Activated CD4-positive, alpha-beta T cell treated with anti-CD3 and anti-CD28 coated beads for 36 hours (primary cell): ENCODE measurements around the gene PCDH12. TPM values are rescaled to one million over a fixed set of nuclear protein-coding genes. Genes with fewer than 3 reads are reported as not detected.

ENCODE experiments used
- ATAC-seq: fragments of 200-7000 bp; cut with Tn5 transposase; one replicate; pipeline ENCODE4 v1.10.0; 2021; ENCODE audit warnings: mild to moderate bottlenecking, moderate library complexity
- CTCF ChIA-PET: fragments of 350-600 bp; sonication (Branson Sonifier 250); formaldehyde crosslinking; loops from one replicate; lab custom pipeline; 2021; ENCODE audit warnings: antibody characterized with exemption; lab: Charles Lee
- POLR2A ChIA-PET: fragments of 350-600 bp; sonication (Branson Sonifier 250); formaldehyde crosslinking; loops from one replicate; lab custom pipeline; 2021; ENCODE audit warnings: antibody characterized with exemption, inconsistent platforms; lab: Charles Lee
- DNase-seq: peaks from one replicate; pipeline ENCODE4 v3.0.0-alpha.2; 2020
- H3K27ac Mint-ChIP-seq: one replicate; pipeline ENCODE4 v1.8.0; 2021; ENCODE audit warnings: mixed read lengths
- H3K27me3 Mint-ChIP-seq: one replicate; pipeline ENCODE4 v1.8.0; 2021; ENCODE audit warnings: mixed read lengths
- H3K36me3 Mint-ChIP-seq: one replicate; pipeline ENCODE4 v1.8.0; 2021; ENCODE audit warnings: low read depth, mixed read lengths
- H3K4me1 Mint-ChIP-seq: one replicate; pipeline ENCODE4 v1.8.0; 2021; ENCODE audit warnings: mixed read lengths
- H3K4me3 Mint-ChIP-seq: one replicate; pipeline ENCODE4 v1.8.0; 2021; ENCODE audit warnings: mild to moderate bottlenecking, moderate library complexity, mixed read lengths
- H3K9me3 Mint-ChIP-seq: one replicate; pipeline ENCODE4 v1.8.0; 2021; ENCODE audit warnings: low read depth, mixed read lengths
- intact Hi-C, 2 experiments: fragments of 100-400 bp; cut with DNase I in 1 of 2; cut with micrococcal nuclease in 1 of 2; formaldehyde crosslinking; loops; one replicate each; pipeline versions ENCODE4 v1.14.2 to v1.15.1; 2022 to 2024; cut with DNase I, micrococcal nuclease
- total RNA-seq, 2 experiments: library from RNA; stranded (reverse); gene quantifications; one replicate each; pipeline ENCODE4 v1.2.3, GENCODE V29; 2021

The PCDH12 gene
- total RNA-seq, 2 experiments from 2014 or later, result 0.70 to 0.80 TPM

DNA sequence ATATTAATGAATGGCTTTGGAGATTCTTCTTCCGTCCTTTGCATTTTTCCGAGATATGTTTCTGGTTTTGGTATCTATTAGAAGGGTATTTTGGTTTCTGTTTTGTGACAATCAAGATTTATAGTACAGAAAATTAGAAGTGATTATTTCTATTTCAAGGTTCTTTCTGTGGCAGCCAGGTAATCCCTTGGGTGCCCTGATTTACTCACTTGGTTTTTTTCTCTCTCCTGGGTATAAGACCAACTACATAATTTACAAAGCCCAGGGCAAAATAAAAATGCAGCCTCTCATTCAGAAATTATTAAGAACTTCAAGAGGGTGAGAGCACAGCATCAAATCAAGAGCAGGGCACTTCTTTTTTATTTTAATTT is 8.9 kb upstream of the PCDH12 start:
- no peak for DNase-seq
- POLR2A ChIA-PET, result no interaction called here
- no peak overlapping the region for H3K4me3 Mint-ChIP-seq
- no peaks in the 10 kb centered on the region for H3K9me3 Mint-ChIP-seq
- no peaks in the 10 kb centered on the region for H3K27me3 Mint-ChIP-seq
- H3K4me1 Mint-ChIP-seq, result peaks cover 22% of the 10 kb centered on the region
- no peak for ATAC-seq
- intact Hi-C loops, result loop anchor here (5.0 to 10.0 kb wide), 3 partner anchors 90 to 645 kb away; partner anchors contain the start of genes PCDH1 (in 1 of the 2) and TAF7 (in 1 of the 2)
- CTCF ChIA-PET, result interaction anchor here (3.9 kb wide), 1 partner anchor 274 kb away, joined by 43 read pairs; no protein-coding TSS in a partner anchor
- H3K27ac Mint-ChIP-seq, result no peak overlapping the region
- peaks cover 8% of the 10 kb centered on the region for H3K36me3 Mint-ChIP-seq

DNA sequence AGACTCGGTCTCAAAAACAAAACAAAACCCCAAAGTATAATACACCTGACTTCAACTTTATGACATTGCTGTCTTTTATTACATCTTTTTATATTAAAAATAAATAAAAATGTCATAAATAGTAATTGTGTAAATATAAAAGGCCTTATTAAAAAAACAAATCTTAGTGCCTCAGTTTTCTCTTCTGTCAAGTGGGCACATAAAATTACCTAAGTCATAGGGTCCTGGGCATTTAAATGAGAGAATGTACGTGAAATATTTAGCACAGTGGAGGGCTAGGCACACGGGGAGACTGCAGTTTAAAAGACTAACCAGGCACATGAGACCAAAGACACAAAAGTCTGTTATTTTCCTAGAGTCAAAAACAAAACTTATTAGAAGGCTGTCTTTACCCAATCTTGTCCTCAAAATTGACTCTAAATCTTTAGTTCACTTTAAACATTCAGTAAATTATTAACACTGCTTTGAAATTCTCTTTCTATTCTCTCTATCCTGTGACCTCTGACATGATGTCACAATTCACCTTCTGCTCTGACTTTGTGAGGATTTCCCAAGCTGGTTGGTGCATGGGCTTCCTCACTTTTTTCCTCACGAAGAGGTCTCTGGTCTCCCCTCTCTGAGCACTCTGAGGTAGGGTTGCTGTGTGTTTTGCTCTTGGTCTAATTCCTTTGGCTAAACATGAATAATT is 8.4 kb upstream of the PCDH12 start:
- intact Hi-C loops, result loop anchor here (5.0 to 10.0 kb wide), 3 partner anchors 89 to 644 kb away; partner anchors contain the start of genes PCDH1 (in 1 of the 2) and TAF7 (in 1 of the 2)
- DNase-seq (no peak), ATAC-seq (no peak)
- CTCF ChIA-PET, result no interaction called here
- Mint-ChIP-seq H3K27ac (no peak overlapping the region), H3K36me3 (peaks cover 6% of the 10 kb centered on the region), H3K27me3 (no peaks in the 10 kb centered on the region), H3K4me1 (peaks cover 20% of the 10 kb centered on the region), H3K9me3 (no peaks in the 10 kb centered on the region), H3K4me3 (no peak overlapping the region)
- POLR2A ChIA-PET, result no interaction called here

GRCh38 chr5:141965071-141965470 is 7.1 kb upstream of the PCDH12 start:
- H3K9me3 Mint-ChIP-seq, result no peaks in the 10 kb centered on the region
- CTCF ChIA-PET, result interaction anchor here (1.7 to 1.8 kb wide), 2 partner anchors 10 to 42 kb away, joined by 5 to 8 read pairs; partner anchors contain the start of gene DELE1
- H3K27ac Mint-ChIP-seq, result no peak overlapping the region
- H3K4me1 Mint-ChIP-seq, result peaks cover 22% of the 10 kb centered on the region
- intact Hi-C loops, result loop anchor here (5.0 to 10.0 kb wide), 3 partner anchors 88 to 643 kb away; partner anchors contain the start of genes PCDH1 (in 1 of the 2) and TAF7 (in 1 of the 2)
- H3K36me3 Mint-ChIP-seq, result peaks cover 4% of the 10 kb centered on the region
- POLR2A ChIA-PET, result no interaction called here
- DNase-seq (no peak), ATAC-seq (no peak)
- no peak overlapping the region for H3K4me3 Mint-ChIP-seq
- no peaks in the 10 kb centered on the region for H3K27me3 Mint-ChIP-seq

DNA sequence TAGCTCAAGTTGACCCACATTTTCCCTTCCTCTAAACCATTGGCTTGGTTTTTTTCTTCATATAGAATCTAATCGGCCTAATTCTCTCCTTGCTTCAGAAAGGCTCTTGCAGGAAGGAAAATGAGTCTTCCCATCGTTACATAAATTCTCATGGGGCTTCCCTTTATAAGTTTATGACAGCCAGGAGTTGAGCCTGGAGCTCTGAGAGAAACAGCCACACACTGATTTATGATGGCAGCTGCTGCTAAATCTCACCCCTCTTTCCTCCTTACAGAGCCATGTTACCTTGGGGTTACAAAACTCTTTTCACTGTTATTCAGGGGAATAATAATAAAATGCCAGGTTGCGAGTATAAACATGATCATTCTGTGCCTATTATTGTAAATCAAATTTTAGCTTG is 5.7 kb upstream of the PCDH12 start:
- ATAC-seq (no peak), DNase-seq (no peak)
- Mint-ChIP-seq H3K27me3 (no peaks in the 10 kb centered on the region), H3K36me3 (no peaks in the 10 kb centered on the region), H3K9me3 (no peaks in the 10 kb centered on the region), H3K4me1 (peaks cover 30% of the 10 kb centered on the region), H3K27ac (no peak overlapping the region), H3K4me3 (no peak overlapping the region)
- POLR2A ChIA-PET, result interaction anchor here (0.5 kb wide), 1 partner anchor 128 kb away, joined by 4 read pairs; no protein-coding TSS in a partner anchor
- intact Hi-C loops, result loop anchor here in 1 of 2 experiments (10.0 kb wide), 1 partner anchor 299 kb away; no protein-coding TSS in a partner anchor
- CTCF ChIA-PET, result interaction anchor here (0.6 to 1.8 kb wide), 11 partner anchors 12 to 857 kb away, joined by 3 to 17 read pairs (median 3); partner anchors contain the start of gene DELE1

GRCh38 chr5:141961466-141961865 is 3.5 kb upstream of the PCDH12 start:
- Mint-ChIP-seq H3K27me3 (no peaks in the 10 kb centered on the region), H3K36me3 (no peaks in the 10 kb centered on the region), H3K4me1 (peaks cover 38% of the 10 kb centered on the region), H3K4me3 (no peak overlapping the region), H3K9me3 (no peaks in the 10 kb centered on the region), H3K27ac (peak overlapping the region; percentile 82)
- ATAC-seq (no peak), DNase-seq (no peak)
- CTCF ChIA-PET, result interaction anchor here (0.6 to 6.1 kb wide), 66 partner anchors 9 to 458 kb away, joined by 3 to 152 read pairs (median 4); partner anchors contain the start of genes ARAP3, DELE1, FCHSD1 and HDAC3
- POLR2A ChIA-PET, result interaction anchor here (0.6 to 2.4 kb wide), 4 partner anchors 8 to 269 kb away, joined by 3 to 12 read pairs (median 6); partner anchors contain the start of gene RNF14
- intact Hi-C loops, result loop anchor here in 1 of 2 experiments (2.0 to 10.0 kb wide), 2 partner anchors 73 to 297 kb away; no protein-coding TSS in a partner anchor

DNA sequence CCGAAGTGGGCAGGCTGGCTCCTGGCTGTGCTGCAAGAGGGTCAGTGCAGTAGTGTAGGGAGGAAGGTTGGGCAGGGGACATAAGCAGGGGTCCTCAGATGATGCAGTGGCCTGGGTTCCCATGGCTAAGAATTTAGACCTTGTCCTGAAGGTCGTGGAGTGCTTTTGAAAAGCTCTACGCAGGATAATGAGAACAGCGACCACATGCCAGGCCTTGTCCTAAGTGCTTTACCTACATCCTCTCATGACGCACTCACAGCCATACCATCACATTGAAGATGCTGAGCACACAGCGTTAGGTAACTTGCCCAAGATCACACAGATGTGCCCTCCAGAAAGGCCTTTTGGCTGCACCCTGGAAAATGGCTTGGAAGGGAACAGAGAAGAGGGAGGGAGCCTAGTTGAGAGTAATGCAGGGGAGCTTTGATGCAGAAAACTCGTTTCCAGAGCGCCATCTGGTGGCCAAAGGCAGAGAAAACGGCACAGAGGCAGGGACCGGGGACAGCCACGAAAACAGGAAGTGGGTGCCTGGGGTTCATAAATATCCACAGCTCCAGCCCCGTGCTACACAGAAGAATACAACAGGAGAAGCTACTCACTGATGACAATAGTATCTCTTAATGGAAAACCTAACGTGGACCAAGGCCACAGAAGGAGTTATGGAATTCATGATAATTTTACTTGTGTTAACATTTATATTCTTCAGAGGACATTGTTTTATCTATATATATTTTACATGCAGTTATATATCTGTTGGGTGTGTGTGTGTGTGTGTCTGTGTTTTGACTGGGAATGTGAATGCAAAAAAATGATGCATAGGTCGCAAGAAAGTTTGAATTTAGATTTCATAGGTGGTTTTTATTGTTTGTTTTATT is 2.7 kb upstream of the PCDH12 start:
- H3K36me3 Mint-ChIP-seq, result no peaks in the 10 kb centered on the region
- ATAC-seq (peak; percentile 88), DNase-seq (peak; percentile 95)
- no peaks in the 10 kb centered on the region for H3K27me3 Mint-ChIP-seq
- peaks cover 38% of the 10 kb centered on the region for H3K4me1 Mint-ChIP-seq
- ChIA-PET POLR2A (interaction anchor here (0.5 to 2.4 kb wide), 5 partner anchors 9 to 1313 kb away, joined by 3 to 12 read pairs (median 5); partner anchors contain the start of genes IK and RNF14), CTCF (interaction anchor here (0.6 to 6.1 kb wide), 78 partner anchors 9 to 1715 kb away, joined by 3 to 152 read pairs (median 4); partner anchors contain the start of genes ARAP3, DELE1, FCHSD1 and HDAC3)
- H3K4me3 Mint-ChIP-seq, result peak overlapping the region; percentile 10
- H3K9me3 Mint-ChIP-seq, result no peaks in the 10 kb centered on the region
- H3K27ac Mint-ChIP-seq, result peak overlapping the region; percentile 82
- intact Hi-C loops, result loop anchor here (1.0 to 10.0 kb wide), 8 partner anchors 36 to 296 kb away; no protein-coding TSS in a partner anchor

GRCh38 chr5:141960018-141960417 is 2.0 kb upstream of the PCDH12 start:
- Mint-ChIP-seq H3K27ac (peak overlapping the region; percentile 6), H3K27me3 (no peaks in the 10 kb centered on the region), H3K4me3 (no peak overlapping the region), H3K36me3 (no peaks in the 10 kb centered on the region), H3K9me3 (no peaks in the 10 kb centered on the region), H3K4me1 (peaks cover 38% of the 10 kb centered on the region)
- ChIA-PET POLR2A (interaction anchor here (1.1 to 2.4 kb wide), 2 partner anchors 9 to 268 kb away, joined by 8 to 12 read pairs; partner anchors contain the start of gene RNF14), CTCF (interaction anchor here (0.5 to 6.1 kb wide), 54 partner anchors 9 to 1716 kb away, joined by 3 to 152 read pairs (median 6); partner anchors contain the start of genes ARAP3, DELE1, FCHSD1 and HDAC3)
- peak; percentile 62 for DNase-seq
- intact Hi-C loops, result loop anchor here (1.0 to 10.0 kb wide), 8 partner anchors 36 to 295 kb away; no protein-coding TSS in a partner anchor
- no peak for ATAC-seq

DNA sequence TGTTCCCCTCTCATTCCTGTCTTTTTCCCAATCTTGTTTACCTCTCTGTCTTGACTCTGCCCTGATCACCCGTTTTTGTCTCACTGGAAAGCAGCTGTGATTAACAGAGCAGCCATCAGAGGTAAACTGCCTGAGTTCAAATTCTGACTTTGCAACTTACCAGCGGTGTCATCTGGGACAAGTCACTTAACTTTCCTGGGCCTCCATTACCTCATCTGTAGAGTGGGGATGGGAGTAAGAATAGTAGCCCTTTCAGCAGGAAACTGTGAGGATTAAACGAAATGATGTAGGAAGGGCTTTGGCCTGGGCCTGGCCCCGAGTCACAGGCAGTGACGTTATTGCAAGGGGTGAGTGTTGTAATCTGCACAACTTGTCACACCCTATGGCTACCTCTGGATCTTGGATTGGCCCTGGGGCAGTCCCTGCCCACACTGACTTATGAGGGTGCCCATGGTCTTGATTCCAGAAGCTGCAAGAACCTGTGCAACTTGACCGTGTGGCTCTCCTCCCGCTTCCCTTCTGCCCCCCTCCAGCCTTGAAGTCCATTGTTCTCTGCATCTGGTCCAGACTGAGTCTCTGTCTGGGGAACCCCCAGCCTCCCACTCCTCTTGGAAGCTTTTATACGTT is 657 bp upstream of the PCDH12 start:
- no peaks in the 10 kb centered on the region for H3K27me3 Mint-ChIP-seq
- no peaks in the 10 kb centered on the region for H3K9me3 Mint-ChIP-seq
- DNase-seq (peak; percentile 48), ATAC-seq (peak; percentile 52)
- CTCF ChIA-PET, result interaction anchor here (0.6 to 6.1 kb wide), 10 partner anchors 10 to 308 kb away, joined by 3 to 152 read pairs (median 6); partner anchors contain the start of genes FCHSD1, PCDH1 and RNF14
- intact Hi-C loops, result no loop called here
- peak overlapping the region; percentile 58 for H3K27ac Mint-ChIP-seq
- POLR2A ChIA-PET, result interaction anchor here (1.7 kb wide), 1 partner anchor 266 kb away, joined by 4 read pairs; no protein-coding TSS in a partner anchor
- H3K4me1 Mint-ChIP-seq, result peaks cover 38% of the 10 kb centered on the region
- peak overlapping the region; percentile 50 for H3K4me3 Mint-ChIP-seq
- H3K36me3 Mint-ChIP-seq, result no peaks in the 10 kb centered on the region

GRCh38 chr5:141957367-141957996 is 520 bp downstream of the PCDH12 start:
- no peak for DNase-seq
- Mint-ChIP-seq H3K27ac (peak overlapping the region; percentile 58), H3K4me3 (peak overlapping the region; percentile 50), H3K4me1 (peaks cover 38% of the 10 kb centered on the region), H3K36me3 (no peaks in the 10 kb centered on the region), H3K9me3 (no peaks in the 10 kb centered on the region), H3K27me3 (no peaks in the 10 kb centered on the region)
- intact Hi-C loops, result no loop called here
- CTCF ChIA-PET, result interaction anchor here (0.5 to 6.1 kb wide), 11 partner anchors 12 to 307 kb away, joined by 3 to 152 read pairs (median 4); partner anchors contain the start of genes DELE1, FCHSD1, PCDH1 and RNF14
- ATAC-seq, result no peak
- POLR2A ChIA-PET, result interaction anchor here (1.7 kb wide), 1 partner anchor 265 kb away, joined by 4 read pairs; no protein-coding TSS in a partner anchor
